Stimulated activated CD4-positive, alpha-beta T cell treated with anti-CD3 and anti-CD28 coated beads, Interleukin-4, amount 100 ng/mL, for 4 hours (primary cell): ENCODE data around the gene CPNE7.

Source experiments
- DNase-seq, 2 experiments: peaks; one replicate each; pipeline ENCODE4 v3.0.0-alpha.2; 2020

CPNE7 gene

GRCh38 chr16:89549007-89549700 is 26.4 kb upstream of the CPNE7 start:
- DNase-seq = no peak

- no peak for DNase-seq
These were observed 25.0 kb upstream of the CPNE7 start for GRCh38 chr16:89550421-89551007.

DNA sequence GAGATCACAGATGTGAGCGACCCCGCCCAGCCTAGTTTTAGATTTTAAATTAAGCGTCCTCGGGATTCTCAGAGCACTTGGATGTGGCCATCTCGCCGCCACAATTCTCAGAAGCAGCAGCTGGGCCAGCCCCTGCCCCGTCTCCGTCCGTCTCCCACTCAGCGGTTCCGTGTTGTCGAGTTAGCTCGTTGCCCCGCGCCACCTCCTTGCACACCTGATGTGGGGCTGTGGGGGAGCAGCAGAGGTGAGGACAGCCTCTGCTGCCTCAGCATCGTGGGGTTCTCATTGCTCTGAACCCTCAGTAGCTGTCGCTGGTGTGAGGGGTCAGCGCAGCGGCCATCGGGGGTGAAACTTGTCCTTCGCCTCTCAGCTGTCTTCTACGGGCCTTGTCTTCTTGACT is 23.2 kb upstream of the CPNE7 start:
- no peak for DNase-seq

- DNase-seq = no peak
These were observed 22.6 kb upstream of the CPNE7 start for GRCh38 chr16:89552913-89553312.

DNA sequence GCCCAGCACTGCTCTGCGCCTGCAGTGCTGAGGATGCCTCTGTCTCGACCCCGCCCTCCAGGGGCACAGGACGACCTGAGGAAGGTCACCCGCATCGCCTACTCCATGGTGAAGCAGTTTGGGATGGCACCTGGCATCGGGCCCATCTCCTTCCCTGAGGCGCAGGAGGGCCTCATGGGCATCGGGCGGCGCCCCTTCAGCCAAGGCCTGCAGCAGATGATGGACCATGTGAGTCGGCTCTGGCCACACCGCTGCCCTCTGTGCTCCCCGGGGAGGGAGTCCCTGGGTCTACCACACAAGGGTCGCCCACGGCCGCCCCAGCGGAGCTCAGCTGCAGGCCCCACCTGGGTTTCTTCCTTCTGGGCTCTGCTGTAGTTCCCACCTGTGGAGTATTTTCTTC is 21.8 kb upstream of the CPNE7 start:
- no peak for DNase-seq

DNA sequence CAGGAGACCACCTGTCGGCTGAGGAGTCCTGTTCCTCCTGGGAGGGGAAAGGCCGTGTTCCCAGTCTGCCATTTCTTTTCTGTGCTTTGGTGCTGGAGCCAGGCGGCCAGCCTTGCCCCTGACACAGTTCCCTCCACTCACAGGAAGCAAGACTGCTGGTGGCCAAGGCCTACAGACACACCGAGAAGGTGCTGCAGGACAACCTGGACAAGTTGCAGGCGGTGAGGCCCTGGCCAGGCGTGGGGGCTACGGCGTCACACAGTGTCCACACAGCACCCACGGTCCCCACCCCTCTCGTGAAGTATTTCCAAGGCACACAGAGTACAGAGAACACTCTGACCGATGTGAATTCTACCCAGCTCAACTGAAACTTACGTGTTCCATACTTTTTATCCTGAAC is 21.2 kb upstream of the CPNE7 start:
- DNase-seq = no peak

GRCh38 chr16:89555265-89555664 is 20.3 kb upstream of the CPNE7 start:
- DNase-seq = no peak

GRCh38 chr16:89555780-89556179 is 19.8 kb upstream of the CPNE7 start:
- DNase-seq = no peak

DNA sequence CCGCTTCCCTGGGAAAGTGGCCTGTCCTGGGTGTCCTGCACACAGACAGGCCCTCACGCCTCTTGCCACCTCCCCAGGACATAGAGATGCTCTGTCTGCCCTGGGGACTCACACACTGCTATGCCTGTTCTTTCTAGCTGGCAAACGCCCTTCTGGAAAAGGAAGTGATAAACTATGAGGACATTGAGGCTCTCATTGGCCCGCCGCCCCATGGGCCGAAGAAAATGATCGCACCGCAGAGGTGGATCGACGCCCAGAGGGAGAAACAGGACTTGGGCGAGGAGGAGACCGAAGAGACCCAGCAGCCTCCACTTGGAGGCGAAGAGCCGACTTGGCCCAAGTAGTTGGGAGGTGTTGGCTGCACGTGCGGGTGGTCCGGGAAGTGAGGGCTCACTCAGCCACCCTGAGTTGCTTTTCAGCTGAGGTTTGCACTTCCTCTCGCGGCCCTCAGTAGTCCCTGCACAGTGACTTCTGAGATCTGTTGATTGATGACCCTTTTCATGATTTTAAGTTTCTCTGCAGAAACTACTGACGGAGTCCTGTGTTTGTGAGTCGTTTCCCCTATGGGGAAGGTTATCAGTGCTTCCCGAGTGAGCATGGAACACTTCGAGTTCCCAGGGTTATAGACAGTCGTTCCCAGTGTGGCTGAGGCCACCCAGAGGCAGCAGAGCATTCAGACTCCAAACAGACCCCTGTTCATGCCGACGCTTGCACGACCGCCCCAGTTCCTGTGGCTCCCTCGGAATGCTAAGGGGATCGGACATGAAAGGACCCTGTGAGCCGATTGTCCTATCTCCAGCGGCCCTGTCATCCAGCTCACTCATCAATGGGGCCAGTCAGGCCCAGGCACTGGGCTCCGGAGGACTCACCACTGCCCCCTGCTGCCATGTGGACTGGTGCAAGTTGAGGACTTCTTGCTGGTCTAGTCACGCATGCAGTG is 18.5 kb upstream of the CPNE7 start:
- DNase-seq = peak; percentile 71 to 83

DNA sequence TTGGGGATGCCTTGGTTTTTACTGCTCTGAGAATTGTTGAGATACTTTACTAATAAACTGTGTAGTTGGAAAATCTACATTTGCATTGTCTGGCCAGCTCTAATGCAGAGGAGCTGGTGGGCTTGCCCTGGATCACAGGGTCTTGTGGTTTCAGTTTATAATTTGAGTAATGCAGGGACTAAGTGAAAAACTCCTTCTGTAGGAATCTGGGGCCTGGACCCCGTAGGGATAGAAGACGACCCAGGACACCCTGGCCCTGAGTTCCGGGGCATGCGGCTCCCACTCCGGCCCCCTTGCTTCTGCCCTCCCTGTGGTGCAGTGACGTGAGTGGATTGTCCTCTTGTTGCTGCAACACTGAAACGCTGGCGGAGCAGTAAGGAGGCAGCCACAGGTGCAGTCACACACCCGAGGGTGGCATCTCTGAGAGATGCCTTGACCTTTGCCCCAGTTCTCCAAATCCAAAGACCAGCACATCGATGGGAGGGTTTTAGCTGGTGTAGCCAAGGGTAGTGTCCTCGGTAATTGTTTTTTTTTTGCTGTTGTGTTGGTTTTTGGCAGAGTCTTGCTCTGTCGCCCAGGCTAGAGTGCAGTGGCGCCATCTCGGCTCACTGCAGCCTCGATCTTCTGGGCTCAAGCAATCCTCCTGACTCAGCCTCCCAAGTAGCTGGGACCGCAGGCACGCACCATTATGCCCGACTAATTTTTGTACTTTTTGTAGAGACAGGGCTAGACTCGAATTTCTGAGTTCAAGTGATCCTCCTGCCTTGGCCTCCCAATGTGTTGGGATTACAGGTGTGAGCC is 17.7 kb upstream of the CPNE7 start:
- DNase-seq = no peak

- peak; percentile 87 to 93 for DNase-seq
These were observed 15.0 kb upstream of the CPNE7 start, which contains the start of gene RPL13 for GRCh38 chr16:89560378-89561141. Gene RPL13, plus strand, starts transcription at chr16:89560682. Its CDS starts 278 bp downstream, at chr16:89560960.

DNA sequence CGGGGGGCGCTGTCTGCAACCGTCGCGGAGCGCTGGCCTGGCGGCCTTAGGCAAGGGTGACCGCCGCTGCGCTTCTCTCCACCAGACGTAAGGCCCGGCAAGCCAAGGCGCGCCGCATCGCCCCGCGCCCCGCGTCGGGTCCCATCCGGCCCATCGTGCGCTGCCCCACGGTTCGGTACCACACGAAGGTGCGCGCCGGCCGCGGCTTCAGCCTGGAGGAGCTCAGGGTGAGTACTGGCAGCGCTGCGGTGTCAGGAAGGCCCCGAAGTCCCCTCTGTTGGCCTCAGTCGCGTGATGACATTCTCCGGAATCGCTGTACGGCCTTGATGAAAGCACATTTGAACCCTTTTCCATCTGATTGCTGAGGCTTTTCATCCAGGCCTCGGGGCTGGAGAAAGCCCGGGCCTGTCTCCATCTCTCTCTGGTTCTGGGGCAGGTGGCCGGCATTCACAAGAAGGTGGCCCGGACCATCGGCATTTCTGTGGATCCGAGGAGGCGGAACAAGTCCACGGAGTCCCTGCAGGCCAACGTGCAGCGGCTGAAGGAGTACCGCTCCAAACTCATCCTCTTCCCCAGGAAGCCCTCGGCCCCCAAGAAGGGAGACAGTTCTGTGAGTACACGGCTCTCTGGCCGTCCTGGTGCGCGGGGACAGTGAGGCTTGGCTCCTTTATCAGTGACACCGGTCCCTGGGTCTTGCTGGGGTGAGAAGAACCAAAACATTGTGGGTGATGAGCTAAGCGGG is 14.2 kb upstream of the CPNE7 start:
- DNase-seq = no peak

DNA sequence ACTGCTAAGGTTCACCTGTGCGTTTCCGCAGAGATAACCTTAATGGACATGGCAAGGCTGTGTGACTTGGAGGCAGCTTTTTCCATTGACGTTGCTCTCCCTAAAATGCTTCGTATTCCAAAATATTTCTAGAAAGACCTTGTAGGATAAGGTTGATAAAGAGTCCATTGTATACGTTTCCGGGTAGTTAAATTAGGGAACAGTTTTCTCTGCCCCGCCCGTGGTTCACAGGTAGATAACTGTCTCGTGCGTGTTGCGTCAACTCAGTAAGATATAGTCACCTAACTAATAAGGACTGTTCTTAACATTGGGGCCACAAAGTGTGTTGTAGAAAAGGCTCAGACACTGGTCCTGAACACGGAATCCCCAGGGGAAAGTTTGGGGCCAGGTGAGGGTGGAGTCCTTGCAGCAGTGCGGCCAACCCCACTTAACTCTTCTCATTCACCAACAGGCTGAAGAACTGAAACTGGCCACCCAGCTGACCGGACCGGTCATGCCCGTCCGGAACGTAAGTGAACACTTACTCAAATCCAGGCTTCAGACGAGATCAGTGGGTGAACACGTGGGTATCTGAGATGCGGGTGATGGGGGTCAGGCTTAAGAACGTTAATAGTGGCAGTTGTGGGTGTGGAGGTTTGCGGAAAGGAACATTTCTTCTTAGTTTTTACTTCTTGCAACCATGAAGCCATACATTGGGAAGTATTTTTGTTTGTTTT is 13.5 kb upstream of the CPNE7 start:
- no peak for DNase-seq

DNA sequence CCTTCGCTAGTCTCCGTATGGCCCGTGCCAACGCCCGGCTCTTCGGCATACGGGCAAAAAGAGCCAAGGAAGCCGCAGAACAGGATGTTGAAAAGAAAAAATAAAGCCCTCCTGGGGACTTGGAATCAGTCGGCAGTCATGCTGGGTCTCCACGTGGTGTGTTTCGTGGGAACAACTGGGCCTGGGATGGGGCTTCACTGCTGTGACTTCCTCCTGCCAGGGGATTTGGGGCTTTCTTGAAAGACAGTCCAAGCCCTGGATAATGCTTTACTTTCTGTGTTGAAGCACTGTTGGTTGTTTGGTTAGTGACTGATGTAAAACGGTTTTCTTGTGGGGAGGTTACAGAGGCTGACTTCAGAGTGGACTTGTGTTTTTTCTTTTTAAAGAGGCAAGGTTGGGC is 12.6 kb upstream of the CPNE7 start:
- no peak for DNase-seq

DNA sequence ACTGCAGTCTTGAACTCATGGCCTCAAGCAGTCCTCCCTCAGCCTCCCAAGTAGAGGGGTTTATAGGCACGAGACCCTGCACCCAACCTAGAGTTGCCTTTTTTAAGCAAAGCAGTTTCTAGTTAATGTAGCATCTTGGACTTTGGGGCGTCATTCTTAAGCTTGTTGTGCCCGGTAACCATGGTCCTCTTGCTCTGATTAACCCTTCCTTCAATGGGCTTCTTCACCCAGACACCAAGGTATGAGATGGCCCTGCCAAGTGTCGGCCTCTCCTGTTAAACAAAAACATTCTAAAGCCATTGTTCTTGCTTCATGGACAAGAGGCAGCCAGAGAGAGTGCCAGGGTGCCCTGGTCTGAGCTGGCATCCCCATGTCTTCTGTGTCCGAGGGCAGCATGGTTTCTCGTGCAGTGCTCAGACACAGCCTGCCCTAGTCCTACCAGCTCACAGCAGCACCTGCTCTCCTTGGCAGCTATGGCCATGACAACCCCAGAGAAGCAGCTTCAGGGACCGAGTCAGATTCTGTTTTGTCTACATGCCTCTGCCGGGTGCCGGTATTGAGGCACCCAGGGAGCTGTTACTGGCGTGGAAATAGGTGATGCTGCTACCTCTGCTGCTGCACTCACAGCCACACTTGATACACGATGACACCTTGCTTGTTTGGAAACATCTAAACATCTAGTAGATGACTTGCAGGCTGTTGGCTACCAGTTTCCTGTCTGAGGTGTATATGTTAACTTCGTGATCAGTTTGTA is 11.7 kb upstream of the CPNE7 start:
- DNase-seq = no peak

DNA sequence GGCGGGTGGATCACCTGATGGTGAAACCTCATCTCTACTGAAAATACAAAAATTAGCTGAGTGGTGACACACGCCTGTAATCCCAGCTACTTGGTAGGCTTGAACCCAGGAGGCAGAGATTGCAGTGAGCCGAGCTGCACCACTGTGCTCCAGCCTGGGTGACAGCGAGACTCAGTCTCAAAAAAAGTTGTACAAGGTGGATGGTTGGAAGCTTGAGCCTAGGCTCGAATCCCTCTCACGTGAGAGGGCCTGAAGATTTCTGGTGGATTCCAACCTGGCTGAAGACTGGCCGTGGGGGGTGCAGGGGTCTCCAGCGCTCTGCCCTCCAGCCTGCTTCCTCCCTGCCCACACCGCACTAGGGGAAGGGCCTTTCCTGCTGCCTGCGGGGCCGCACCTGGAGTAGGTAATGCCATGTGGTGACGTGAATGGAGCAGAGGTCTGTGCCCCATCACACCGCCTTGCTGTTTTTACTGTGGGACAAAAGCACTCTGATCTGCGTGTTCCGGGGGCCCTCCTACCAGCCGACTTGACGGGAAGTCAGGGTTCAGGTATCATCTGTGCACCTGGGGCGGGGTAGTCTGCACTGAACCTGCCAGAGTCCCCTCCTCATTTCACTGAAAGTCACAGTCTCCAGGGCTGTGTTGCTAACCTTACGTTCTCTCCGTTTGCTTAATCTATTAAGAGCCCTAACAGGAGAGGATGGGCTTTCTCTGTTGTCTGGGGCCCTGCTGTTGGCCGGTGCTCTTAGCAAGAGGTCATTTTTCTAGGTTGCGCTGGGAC is 10.9 kb upstream of the CPNE7 start:
- DNase-seq = peak in 1 of 2 experiments; percentile 36

GRCh38 chr16:89565256-89565505 is 10.4 kb upstream of the CPNE7 start:
- DNase-seq = no peak

- DNase-seq = peak; percentile 27 to 63
These were observed 9.8 kb upstream of the CPNE7 start for GRCh38 chr16:89565506-89566372.
